H9 (cell line): Measurements from ENCODE around the gene SLC35G1. TPM values are rescaled to one million over a fixed set of nuclear protein-coding genes. Genes with fewer than 3 reads are reported as not detected.

Experiments used
- DNase-seq: peaks from one replicate; pipeline ENCODE4 v3.0.0-alpha.2; 2017
- H2AFZ ChIP-seq: one replicate; pipeline ENCODE4 v1.6.1; 2013; ENCODE audit warnings: mild to moderate bottlenecking, low read length, control low read depth, moderate library complexity
- H2AK5ac ChIP-seq: 2 replicates; pipeline ENCODE4 v1.6.1; 2013; ENCODE audit warnings: low read length, control low read depth, mixed read lengths; ENCODE audit not compliant: insufficient read length
- H2BK120ac ChIP-seq: one replicate; pipeline ENCODE4 v1.6.1; 2013; ENCODE audit warnings: low read depth, mild to moderate bottlenecking, low read length, control low read depth, inconsistent platforms; ENCODE audit not compliant: poor library complexity, severe bottlenecking
- H2BK12ac ChIP-seq: 2 replicates; pipeline ENCODE4 v1.6.1; 2013; ENCODE audit warnings: low read length, control low read depth, mixed read lengths, low read depth; ENCODE audit not compliant: insufficient read length
- H2BK15ac ChIP-seq: 2 replicates; pipeline ENCODE4 v1.6.1; 2013; ENCODE audit warnings: low read depth, low read length, control low read depth
- H2BK20ac ChIP-seq: one replicate; pipeline ENCODE4 v1.6.1; 2013; ENCODE audit warnings: low read depth, mild to moderate bottlenecking, low read length, control low read depth, inconsistent platforms; ENCODE audit not compliant: poor library complexity, severe bottlenecking
- H2BK5ac ChIP-seq: 2 replicates; pipeline ENCODE4 v1.6.1; 2013; ENCODE audit warnings: low read length, control low read depth, mixed read lengths; ENCODE audit not compliant: insufficient read length
- H3K14ac ChIP-seq: 2 replicates; pipeline ENCODE4 v1.6.1; 2013; ENCODE audit warnings: low read length, control low read depth; ENCODE audit not compliant: insufficient read depth
- H3K18ac ChIP-seq: 2 replicates; pipeline ENCODE4 v1.6.1; 2013; ENCODE audit warnings: low read depth, mild to moderate bottlenecking, mixed read lengths, low read length, control low read depth; ENCODE audit not compliant: insufficient read length
- H3K23ac ChIP-seq: 2 replicates; pipeline ENCODE4 v1.6.1; 2013; ENCODE audit warnings: low read length, control low read depth, mixed read lengths, low read depth; ENCODE audit not compliant: insufficient read length
- H3K23me2 ChIP-seq: 2 replicates; pipeline ENCODE4 v1.6.1; 2013; ENCODE audit warnings: low read depth, mild to moderate bottlenecking, mixed read lengths, low read length, control low read depth; ENCODE audit not compliant: insufficient read length, poor library complexity, severe bottlenecking
- H3K27ac ChIP-seq: 2 replicates; pipeline ENCODE4 v1.5.1; 2013; ENCODE audit warnings: low read length, control low read depth, mixed read lengths, low read depth; ENCODE audit not compliant: insufficient read length
- H3K27me3 ChIP-seq: 2 replicates; pipeline ENCODE4 v1.6.1; 2013; ENCODE audit warnings: low read length, control low read depth, inconsistent platforms; ENCODE audit not compliant: insufficient read depth
- H3K4ac ChIP-seq: 2 replicates; pipeline ENCODE4 v1.6.1; 2013; ENCODE audit warnings: low read depth, mild to moderate bottlenecking, control low read depth, inconsistent platforms, low read length, moderate library complexity
- H3K4me1 ChIP-seq: 2 replicates; pipeline ENCODE4 v1.6.1; 2013; ENCODE audit warnings: low read length, control low read depth, inconsistent platforms; ENCODE audit not compliant: insufficient read depth
- H3K4me2 ChIP-seq: 2 replicates; pipeline ENCODE4 v1.6.1; 2013; ENCODE audit warnings: low read length, control low read depth, mixed read lengths; ENCODE audit not compliant: insufficient read length, insufficient read depth
- H3K56ac ChIP-seq: 2 replicates; pipeline ENCODE4 v1.6.1; 2013; ENCODE audit warnings: low read depth, mild to moderate bottlenecking, mixed read lengths, low read length, control low read depth; ENCODE audit not compliant: insufficient read length
- H3K79me1 ChIP-seq: 2 replicates; pipeline ENCODE4 v1.6.1; 2013; ENCODE audit warnings: low read depth, mild to moderate bottlenecking, moderate library complexity, low read length, control low read depth, inconsistent platforms; ENCODE audit not compliant: insufficient read depth, poor library complexity, severe bottlenecking
- H3K79me2 ChIP-seq: 2 replicates; pipeline ENCODE4 v1.6.1; 2013; ENCODE audit warnings: low read length, control low read depth, inconsistent platforms; ENCODE audit not compliant: insufficient read depth
- H3K9ac ChIP-seq: 2 replicates; pipeline ENCODE4 v1.6.1; 2013; ENCODE audit warnings: low read length, control low read depth, mixed read lengths; ENCODE audit not compliant: insufficient read length; ENCODE audit errors: extremely low read depth
- H3K9me3 ChIP-seq: one replicate; pipeline ENCODE4 v1.6.1; 2013; ENCODE audit warnings: low read depth, low read length, inconsistent platforms; ENCODE audit not compliant: control insufficient read depth
- H3T11ph ChIP-seq: one replicate; pipeline ENCODE4 v1.6.1; 2013; ENCODE audit warnings: mild to moderate bottlenecking, low read length, control low read depth, inconsistent platforms
- H4K20me1 ChIP-seq: one replicate; pipeline ENCODE4 v1.6.1; 2013; ENCODE audit not compliant: control insufficient read depth, insufficient read length, insufficient read depth
- H4K5ac ChIP-seq: 2 replicates; pipeline ENCODE4 v1.6.1; 2013; ENCODE audit warnings: low read depth, mild to moderate bottlenecking, mixed read lengths, low read length, control low read depth; ENCODE audit not compliant: insufficient read length
- H4K8ac ChIP-seq: replicated peaks from 2 replicates; pipeline ENCODE4 v1.6.1; 2013; ENCODE audit warnings: low read length, control low read depth, mixed read lengths, low read depth; ENCODE audit not compliant: insufficient read length
- H4K91ac ChIP-seq: 2 replicates; pipeline ENCODE4 v1.6.1; 2013; ENCODE audit warnings: low read depth, mild to moderate bottlenecking, moderate library complexity, mixed read lengths, low read length, control low read depth; ENCODE audit not compliant: insufficient read length
- H3K27ac Mint-ChIP-seq, 3 experiments: 2 replicates in 2 of 3; 3 replicates in 1 of 3; pipeline ENCODE4 v1.8.0; 2020 to 2021; ENCODE audit warnings: mixed read lengths in 3 of 3, mild to moderate bottlenecking in 1 of 3, moderate library complexity in 1 of 3
- H3K27me3 Mint-ChIP-seq: 2 replicates; pipeline ENCODE4 v1.8.0; 2021; ENCODE audit warnings: low read depth, mild to moderate bottlenecking, moderate library complexity, mixed read lengths
- H3K36me3 Mint-ChIP-seq, 3 experiments: 2 replicates in 2 of 3; 3 replicates in 1 of 3; pipeline ENCODE4 v1.8.0; 2020 to 2021; ENCODE audit warnings: low read depth in 3 of 3, mixed read lengths in 3 of 3; ENCODE audit not compliant: insufficient read depth in 1 of 3
- H3K4me1 Mint-ChIP-seq, 2 experiments: 2 replicates each; pipeline ENCODE4 v1.8.0; 2020; ENCODE audit warnings: mixed read lengths in 2 of 2
- H3K4me3 Mint-ChIP-seq, 2 experiments: 2 replicates in 1 of 2; 3 replicates in 1 of 2; pipeline ENCODE4 v1.8.0; 2020 to 2021; ENCODE audit warnings: mild to moderate bottlenecking in 2 of 2, mixed read lengths in 2 of 2, moderate library complexity in 1 of 2
- H3K9me3 Mint-ChIP-seq, 2 experiments: 2 replicates in 1 of 2; 3 replicates in 1 of 2; pipeline ENCODE4 v1.8.0; 2020; ENCODE audit warnings: mild to moderate bottlenecking in 2 of 2, mixed read lengths in 2 of 2, moderate library complexity in 1 of 2
- WGBS: extraction: QIAGEN DNeasy Blood & Tissue Kit; methylation state at CpG from one replicate; pipeline ENCODE4 v1.1.7; 2013; ENCODE audit warnings: missing lambda C conversion rate, low lambda C conversion rate, mixed read lengths; ENCODE audit not compliant: insufficient read length; ENCODE audit errors: extremely low coverage; 5-methylcytosine and 5-hydroxymethylcytosine counted together
- total RNA-seq: library from RNA; stranded (reverse); gene quantifications from 2 replicates; pipeline ENCODE4 v1.2.1, GENCODE V29; 2021
- TF ChIP-seq, protein P1 (sequence below): fragments of 200-600 bp; sonication (generic); conservative IDR thresholded peaks from 3 replicates; pipeline ENCODE4 v1.8.0; 2021; ENCODE audit warnings: antibody characterized with exemption, mild to moderate bottlenecking

The SLC35G1 gene
- total RNA-seq, 1 experiment from 2014 or later = 6.3 TPM

DNA sequence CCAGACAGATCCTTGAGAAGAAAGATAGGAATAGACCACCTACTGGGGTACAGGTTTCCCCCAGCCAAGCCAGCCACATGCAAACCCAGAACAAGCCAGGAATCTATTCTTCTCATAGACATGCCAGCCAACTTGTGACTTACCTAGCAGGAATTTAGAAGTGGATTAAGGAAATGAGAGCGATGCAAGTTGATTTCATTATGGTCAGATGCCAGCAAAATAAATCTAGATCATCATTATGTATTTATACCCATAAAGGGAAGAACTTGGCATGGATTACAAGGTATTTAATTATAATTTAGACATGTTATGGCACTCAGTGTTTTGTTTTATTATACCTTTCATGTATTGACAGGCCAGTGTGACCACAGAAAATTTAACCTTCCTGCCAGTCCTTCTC is 32.8 kb downstream of the SLC35G1 start:
- Histone ChIP-seq H3K14ac (no peak overlapping the region), H3K79me1 (no peaks in the 10 kb centered on the region), H3K27ac (no peak overlapping the region), H3K18ac (no peak overlapping the region), H3K4me2 (no peak overlapping the region), H4K20me1 (no peaks in the 10 kb centered on the region), H4K91ac (no peak overlapping the region), H2BK120ac (no peak overlapping the region), H2BK15ac (no peak overlapping the region), H3K23me2 (no peaks in the 10 kb centered on the region), H3K23ac (no peak overlapping the region), H3K9ac (no peak overlapping the region), H4K8ac (no peak overlapping the region), H3K4ac (no peak overlapping the region), H2BK12ac (no peak overlapping the region), H3T11ph (no peak overlapping the region), H2AFZ (no peak overlapping the region), H3K27me3 (no peaks in the 10 kb centered on the region), H3K9me3 (no peaks in the 10 kb centered on the region), H3K56ac (no peak overlapping the region), H2BK20ac (no peak overlapping the region), H2BK5ac (no peak overlapping the region), H2AK5ac (no peak overlapping the region), H4K5ac (no peak overlapping the region), H3K79me2 (no peaks in the 10 kb centered on the region), H3K4me1 (no peaks in the 10 kb centered on the region)
- Mint-ChIP-seq H3K36me3 (peaks cover 0 to 4% (median 4%) of the 10 kb centered on the region in 3 experiments; a peak in 4 of 7 replicates), H3K9me3 (peaks cover 24 to 28% of the 10 kb centered on the region in 2 experiments), H3K4me1 (no peaks in the 10 kb centered on the region), H3K27ac (no peak overlapping the region), H3K4me3 (no peak overlapping the region), H3K27me3 (peaks cover 25% of the 10 kb centered on the region)
- no peak for DNase-seq
- TF ChIP-seq, protein P1, sequence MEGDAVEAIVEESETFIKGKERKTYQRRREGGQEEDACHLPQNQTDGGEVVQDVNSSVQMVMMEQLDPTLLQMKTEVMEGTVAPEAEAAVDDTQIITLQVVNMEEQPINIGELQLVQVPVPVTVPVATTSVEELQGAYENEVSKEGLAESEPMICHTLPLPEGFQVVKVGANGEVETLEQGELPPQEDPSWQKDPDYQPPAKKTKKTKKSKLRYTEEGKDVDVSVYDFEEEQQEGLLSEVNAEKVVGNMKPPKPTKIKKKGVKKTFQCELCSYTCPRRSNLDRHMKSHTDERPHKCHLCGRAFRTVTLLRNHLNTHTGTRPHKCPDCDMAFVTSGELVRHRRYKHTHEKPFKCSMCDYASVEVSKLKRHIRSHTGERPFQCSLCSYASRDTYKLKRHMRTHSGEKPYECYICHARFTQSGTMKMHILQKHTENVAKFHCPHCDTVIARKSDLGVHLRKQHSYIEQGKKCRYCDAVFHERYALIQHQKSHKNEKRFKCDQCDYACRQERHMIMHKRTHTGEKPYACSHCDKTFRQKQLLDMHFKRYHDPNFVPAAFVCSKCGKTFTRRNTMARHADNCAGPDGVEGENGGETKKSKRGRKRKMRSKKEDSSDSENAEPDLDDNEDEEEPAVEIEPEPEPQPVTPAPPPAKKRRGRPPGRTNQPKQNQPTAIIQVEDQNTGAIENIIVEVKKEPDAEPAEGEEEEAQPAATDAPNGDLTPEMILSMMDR = no peak
- no CpG with 5 or more reads among the region's 1 CpG for WGBS
